Muscle layer of colon (tissue), 2 donors: ENCODE measurements around the gene UQCRHL.

ENCODE experiments used
- H3K27ac ChIP-seq: one replicate; pipeline ENCODE4 v1.7.0; 2013; ENCODE audit warnings: low read depth, mild to moderate bottlenecking, low read length, moderate library complexity
- H3K27me3 ChIP-seq, 2 donors: one replicate each; pipeline ENCODE4 v1.7.0; 2013; ENCODE audit warnings: low read length in 2 of 2, mild to moderate bottlenecking in 2 of 2; ENCODE audit not compliant: insufficient read depth in 2 of 2, control insufficient read depth in 1 of 2
- H3K36me3 ChIP-seq: one replicate; pipeline ENCODE4 v1.7.0; 2013; ENCODE audit warnings: mild to moderate bottlenecking, low read length; ENCODE audit not compliant: insufficient read depth
- H3K4me1 ChIP-seq: one replicate; pipeline ENCODE4 v1.7.0; 2013; ENCODE audit warnings: mild to moderate bottlenecking, low read length; ENCODE audit not compliant: insufficient read depth
- H3K4me3 ChIP-seq, 2 donors: one replicate each; pipeline ENCODE4 v1.7.0; 2013; ENCODE audit warnings: low read length in 2 of 2, low read depth in 1 of 2, mild to moderate bottlenecking in 1 of 2, moderate library complexity in 1 of 2
- H3K9ac ChIP-seq: one replicate; pipeline ENCODE4 v1.7.0; 2013; ENCODE audit warnings: low read length
- H3K9me3 ChIP-seq: one replicate; pipeline ENCODE4 v1.7.0; 2013; ENCODE audit warnings: mild to moderate bottlenecking, low read length
- donor health status: abdominal sarcoma.
- donor health status: Adenocarcinoma of cecum.

The UQCRHL gene

GRCh38 chr1:15777909-15778707 lies 29.3 kb downstream of the UQCRHL start:
- Histone ChIP-seq H3K36me3 (peaks cover 39% of the 10 kb centered on the region), H3K4me3 (no peak overlapping the region)

GRCh38 chr1:15775706-15776105 lies 31.7 kb downstream of the UQCRHL start:
- Histone ChIP-seq H3K27ac (no peak overlapping the region), H3K4me1 (no peaks in the 10 kb centered on the region), H3K9me3 (no peaks in the 10 kb centered on the region), H3K36me3 (peaks cover 56% of the 10 kb centered on the region), H3K27me3 (no peaks in the 10 kb centered on the region), H3K9ac (no peak overlapping the region), H3K4me3 (no peak overlapping the region)

More at GRCh38 chr1:15777909-15778707, 29.3 kb downstream of the UQCRHL start:
- no peaks in the 10 kb centered on the region for H3K4me1 ChIP-seq
- H3K27me3 ChIP-seq, result no peaks in the 10 kb centered on the region
- no peak overlapping the region for H3K9ac ChIP-seq
- no peaks in the 10 kb centered on the region for H3K9me3 ChIP-seq
- no peak overlapping the region for H3K27ac ChIP-seq

- Histone ChIP-seq H3K36me3 (peaks cover 60% of the 10 kb centered on the region), H3K27me3 (no peaks in the 10 kb centered on the region), H3K4me1 (no peaks in the 10 kb centered on the region), H3K9me3 (no peaks in the 10 kb centered on the region), H3K27ac (no peak overlapping the region), H3K4me3 (no peak overlapping the region), H3K9ac (no peak overlapping the region)
Measured at GRCh38 chr1:15771836-15772515, 35.5 kb downstream of the UQCRHL start.

- no peak overlapping the region for H3K9ac ChIP-seq
- H3K4me1 ChIP-seq, result no peaks in the 10 kb centered on the region
- H3K27ac ChIP-seq, result no peak overlapping the region
- H3K27me3 ChIP-seq, result no peaks in the 10 kb centered on the region
- peaks cover 50% of the 10 kb centered on the region for H3K36me3 ChIP-seq
- no peaks in the 10 kb centered on the region for H3K9me3 ChIP-seq
- no peak overlapping the region for H3K4me3 ChIP-seq
Measured at GRCh38 chr1:15770313-15770962, 37.0 kb downstream of the UQCRHL start.

GRCh38 chr1:15768388-15768787 lies 39.1 kb downstream of the UQCRHL start:
- H3K27ac ChIP-seq, result no peak overlapping the region
- H3K9me3 ChIP-seq, result no peaks in the 10 kb centered on the region
- no peak overlapping the region for H3K9ac ChIP-seq
- no peak overlapping the region for H3K4me3 ChIP-seq
- H3K4me1 ChIP-seq, result no peaks in the 10 kb centered on the region
- H3K36me3 ChIP-seq, result peaks cover 39% of the 10 kb centered on the region
- H3K27me3 ChIP-seq, result no peaks in the 10 kb centered on the region

- no peaks in the 10 kb centered on the region for H3K9me3 ChIP-seq
- no peak overlapping the region for H3K27ac ChIP-seq
- H3K27me3 ChIP-seq, result no peaks in the 10 kb centered on the region
- H3K36me3 ChIP-seq, result peaks cover 38% of the 10 kb centered on the region
- H3K4me1 ChIP-seq, result no peaks in the 10 kb centered on the region
- H3K9ac ChIP-seq, result no peak overlapping the region
- no peak overlapping the region for H3K4me3 ChIP-seq
Measured at GRCh38 chr1:15767941-15768340, 39.5 kb downstream of the UQCRHL start.

DNA sequence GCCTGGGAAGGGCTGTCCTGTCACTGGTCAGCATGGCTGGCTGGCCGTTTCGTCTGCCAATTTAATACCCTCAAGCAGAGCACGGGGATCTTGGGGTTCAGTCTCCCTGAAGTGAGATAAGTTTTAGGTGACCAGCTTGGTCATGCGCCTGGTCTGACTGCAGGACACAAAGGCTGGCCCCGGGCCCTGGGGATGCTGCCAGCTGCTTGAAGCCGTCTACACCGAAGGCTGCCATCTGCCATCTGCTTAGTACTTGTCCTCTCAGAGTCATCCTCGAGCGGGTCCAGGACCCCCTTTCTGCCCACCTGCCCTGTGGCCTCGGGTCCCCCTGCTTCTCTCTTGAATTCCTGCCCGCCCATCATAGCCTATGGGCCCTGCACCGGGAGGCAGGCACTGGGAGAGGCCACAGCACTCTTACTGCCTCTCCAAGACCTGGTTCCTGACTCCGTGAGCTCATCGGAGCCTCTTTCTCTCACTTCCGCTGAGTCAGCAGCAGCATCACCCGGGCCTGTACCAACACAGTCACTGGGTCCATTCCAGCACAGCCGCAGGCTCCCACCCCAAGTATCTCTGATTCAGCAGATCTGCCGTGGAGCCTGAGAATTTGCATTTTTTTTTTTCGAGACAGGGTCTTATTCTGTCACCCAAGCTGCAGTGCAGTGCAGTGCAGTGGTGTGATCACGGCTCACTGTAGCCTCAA lies 41.8 kb downstream of the UQCRHL start:
- Histone ChIP-seq H3K4me3 (no peak overlapping the region), H3K27ac (no peak overlapping the region), H3K9me3 (no peaks in the 10 kb centered on the region), H3K9ac (no peak overlapping the region), H3K36me3 (peaks cover 20% of the 10 kb centered on the region), H3K4me1 (peaks cover 12% of the 10 kb centered on the region), H3K27me3 (peaks cover 0 to 4% of the 10 kb centered on the region in 2 donors)

GRCh38 chr1:15764890-15765289 lies 42.6 kb downstream of the UQCRHL start:
- peaks cover 13% of the 10 kb centered on the region for H3K36me3 ChIP-seq
- H3K27ac ChIP-seq, result no peak overlapping the region
- H3K9ac ChIP-seq, result no peak overlapping the region
- peaks cover 0 to 4% of the 10 kb centered on the region in 2 donors for H3K27me3 ChIP-seq
- peaks cover 17% of the 10 kb centered on the region for H3K4me1 ChIP-seq
- H3K9me3 ChIP-seq, result no peaks in the 10 kb centered on the region
- H3K4me3 ChIP-seq, result no peak overlapping the region

GRCh38 chr1:15764269-15764764 lies 43.1 kb downstream of the UQCRHL start:
- Histone ChIP-seq H3K4me3 (no peak overlapping the region), H3K9me3 (no peaks in the 10 kb centered on the region), H3K27ac (no peak overlapping the region), H3K9ac (no peak overlapping the region), H3K36me3 (peaks cover 12% of the 10 kb centered on the region), H3K27me3 (peaks cover 0 to 4% of the 10 kb centered on the region in 2 donors), H3K4me1 (peaks cover 20% of the 10 kb centered on the region)

DNA sequence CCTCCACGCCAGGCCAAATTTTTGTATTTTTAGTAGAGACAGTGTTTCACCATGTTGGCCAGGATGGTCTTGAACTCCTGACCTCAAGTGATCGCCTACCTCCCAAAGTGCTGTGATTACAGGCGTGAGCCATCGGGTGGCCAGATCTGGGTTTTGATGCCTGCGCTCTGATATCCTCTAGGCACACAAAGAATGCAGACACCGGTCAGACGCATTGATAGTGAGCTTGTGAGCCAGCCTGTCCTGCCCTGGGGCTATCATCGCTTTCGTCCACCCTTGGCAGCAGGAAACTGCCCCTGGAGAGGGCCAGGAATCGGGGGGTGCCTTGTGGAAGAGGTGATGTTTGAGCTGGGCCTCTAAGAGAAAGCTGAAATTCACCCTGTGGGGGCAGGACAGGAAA lies 44.9 kb downstream of the UQCRHL start:
- Histone ChIP-seq H3K9ac (no peak overlapping the region), H3K9me3 (no peaks in the 10 kb centered on the region), H3K4me3 (no peak overlapping the region), H3K27me3 (peaks cover 0 to 4% of the 10 kb centered on the region in 2 donors), H3K4me1 (peaks cover 27% of the 10 kb centered on the region), H3K27ac (no peak overlapping the region), H3K36me3 (peaks cover 7% of the 10 kb centered on the region)
